ENCODE data around the gene FGD4. TPM values are rescaled to one million over a fixed set of nuclear protein-coding genes. Genes with fewer than 3 reads are reported as not detected.

FGD4 gene
- total RNA-seq, 1 donor from 2014 or later = 11.0 TPM

- H3K27me3 ChIP-seq (ENCODE audit: control insufficient read depth, insufficient read depth, low read length) = no peaks in the 10 kb centered on the region
- H3K4me3 ChIP-seq (ENCODE audit: low read depth, low read length) = no peak overlapping the region
- TF ChIP-seq CTCF (IDR thresholded peaks at IDR 0.05; ENCODE audit: insufficient read depth, low read length, poor library complexity, severe bottlenecking) = no peak
- no peaks in the 10 kb centered on the region for H3K36me3 ChIP-seq (ENCODE audit: control insufficient read depth, insufficient read depth, low read length)
- no peak for DNase-seq (ENCODE audit: low read depth)
Measured at GRCh38 chr12:32431025-32431424, 31.7 kb downstream of the FGD4 start.

GRCh38 chr12:32435921-32436705 is 36.8 kb downstream of the FGD4 start:
- DNase-seq (ENCODE audit: low read depth) = no peak
- no peak for TF ChIP-seq CTCF (IDR thresholded peaks at IDR 0.05; ENCODE audit: insufficient read depth, low read length, poor library complexity, severe bottlenecking)
- H3K27me3 ChIP-seq (ENCODE audit: control insufficient read depth, insufficient read depth, low read length) = no peaks in the 10 kb centered on the region
- no peak overlapping the region for H3K4me3 ChIP-seq (ENCODE audit: low read depth, low read length)
- no peaks in the 10 kb centered on the region for H3K36me3 ChIP-seq (ENCODE audit: control insufficient read depth, insufficient read depth, low read length)

GRCh38 chr12:32437095-32437515 is 37.7 kb downstream of the FGD4 start:
- Histone ChIP-seq H3K4me3 (ENCODE audit: low read depth, low read length) (no peak overlapping the region), H3K27me3 (ENCODE audit: control insufficient read depth, insufficient read depth, low read length) (no peaks in the 10 kb centered on the region), H3K36me3 (ENCODE audit: control insufficient read depth, insufficient read depth, low read length) (no peaks in the 10 kb centered on the region)
- peak; percentile 95 for DNase-seq (ENCODE audit: low read depth)
- no peak for TF ChIP-seq CTCF (IDR thresholded peaks at IDR 0.05; ENCODE audit: insufficient read depth, low read length, poor library complexity, severe bottlenecking)

- no peaks in the 10 kb centered on the region for H3K27me3 ChIP-seq (ENCODE audit: control insufficient read depth, insufficient read depth, low read length)
- no peak for TF ChIP-seq CTCF (IDR thresholded peaks at IDR 0.05; ENCODE audit: insufficient read depth, low read length, poor library complexity, severe bottlenecking)
- H3K36me3 ChIP-seq (ENCODE audit: control insufficient read depth, insufficient read depth, low read length) = no peaks in the 10 kb centered on the region
- H3K4me3 ChIP-seq (ENCODE audit: low read depth, low read length) = no peak overlapping the region
- DNase-seq (ENCODE audit: low read depth) = no peak
Measured at GRCh38 chr12:32440120-32440865, 40.9 kb downstream of the FGD4 start.

GRCh38 chr12:32443491-32443890 is 44.1 kb downstream of the FGD4 start:
- no peak for TF ChIP-seq CTCF (IDR thresholded peaks at IDR 0.05; ENCODE audit: insufficient read depth, low read length, poor library complexity, severe bottlenecking)
- no peak overlapping the region for H3K4me3 ChIP-seq (ENCODE audit: low read depth, low read length)
- DNase-seq (ENCODE audit: low read depth) = no peak
- no peaks in the 10 kb centered on the region for H3K36me3 ChIP-seq (ENCODE audit: control insufficient read depth, insufficient read depth, low read length)
- no peaks in the 10 kb centered on the region for H3K27me3 ChIP-seq (ENCODE audit: control insufficient read depth, insufficient read depth, low read length)

Measured in kidney epithelial cell (primary cell).